B cell (primary cell): ENCODE data around the gene CYB5RL. TPM values are rescaled to one million over a fixed set of nuclear protein-coding genes. Genes with fewer than 3 reads are reported as not detected.

Source experiments
- ATAC-seq: fragments of 200-7000 bp; cut with Tn5 transposase; one replicate; pipeline ENCODE4 v1.10.0; 2021; ENCODE audit warnings: low read depth, mild to moderate bottlenecking, moderate number of reproducible peaks, moderate library complexity
- CTCF ChIA-PET: fragments of 350-600 bp; sonication (Branson Sonifier 250); formaldehyde crosslinking; loops from one replicate; lab custom pipeline; 2021; ENCODE audit warnings: antibody characterized with exemption, inconsistent platforms; lab: Charles Lee
- POLR2A ChIA-PET: fragments of 350-600 bp; sonication (Branson Sonifier 250); formaldehyde crosslinking; loops from one replicate; lab custom pipeline; 2021; ENCODE audit warnings: antibody characterized with exemption; lab: Charles Lee
- DNase-seq: peaks from one replicate; pipeline ENCODE4 v3.0.0; 2013
- H2AFZ ChIP-seq: 2 replicates; pipeline ENCODE4 v1.6.1; 2012; ENCODE audit warnings: mild to moderate bottlenecking, low read depth, low read length; ENCODE audit not compliant: insufficient read depth, poor library complexity, severe bottlenecking
- H3K27ac ChIP-seq, 2 donors: 1 replicate in 1 of 2; 2 replicates in 1 of 2; pipeline ENCODE4 v1.5.1; 2012 to 2013; ENCODE audit warnings: low read length in 2 of 2, mild to moderate bottlenecking in 2 of 2, moderate library complexity in 1 of 2
- H3K27me3 ChIP-seq, 4 experiments: fragments of 200-600 bp in 1 of 4; sonication (generic) in 1 of 4; replicated peaks in 1 of 4; 1 replicate in 2 of 4; 2 replicates in 2 of 4; pipeline versions ENCODE4 v1.6.1 to v1.7.0; 2013 to 2016; ENCODE audit warnings: low read length in 3 of 4, mild to moderate bottlenecking in 2 of 4, mixed read lengths in 1 of 4, moderate library complexity in 1 of 4; ENCODE audit not compliant: insufficient read depth in 4 of 4, control insufficient read depth in 3 of 4; ENCODE audit errors: control extremely low read depth in 1 of 4
- H3K36me3 ChIP-seq, 2 experiments: replicated peaks in 1 of 2; 1 replicate in 1 of 2; 2 replicates in 1 of 2; pipeline versions ENCODE4 v1.6.1 to v1.7.1; 2013; ENCODE audit warnings: low read length in 1 of 2; ENCODE audit not compliant: insufficient read depth in 2 of 2, control insufficient read depth in 1 of 2; ENCODE audit errors: control extremely low read depth in 1 of 2, extremely low read depth in 1 of 2
- H3K4me1 ChIP-seq, 2 donors: fragments of 200-600 bp in 1 of 2; sonication (generic) in 1 of 2; 1 replicate in 1 of 2; 2 replicates in 1 of 2; pipeline versions ENCODE4 v1.5.1 to v1.6.1; 2013 to 2017; ENCODE audit warnings: low read length in 2 of 2; ENCODE audit not compliant: control insufficient read depth in 2 of 2, insufficient read depth in 2 of 2
- H3K4me2 ChIP-seq: replicated peaks from 2 replicates; pipeline ENCODE3; 2012; ENCODE audit warnings: mild to moderate bottlenecking, low read depth, low read length; ENCODE audit not compliant: poor library complexity, severe bottlenecking
- H3K4me3 ChIP-seq, 5 experiments: fragments of 200-600 bp in 1 of 5; sonication (generic) in 1 of 5; 1 replicate in 3 of 5; 2 replicates in 2 of 5; pipeline versions ENCODE4 v1.5.1 to v1.7.0; 2011 to 2016; ENCODE audit warnings: low read length in 4 of 5, mild to moderate bottlenecking in 4 of 5, low read depth in 2 of 5, control low read depth in 1 of 5, moderate library complexity in 1 of 5; ENCODE audit not compliant: insufficient read depth in 1 of 5; ENCODE audit errors: control extremely low read depth in 1 of 5, extremely low read depth in 1 of 5
- H3K79me2 ChIP-seq: fragments of 200-600 bp; sonication (generic); one replicate; pipeline ENCODE4 v1.6.0; 2016; ENCODE audit warnings: low read length; ENCODE audit not compliant: control insufficient read depth, insufficient read depth
- H3K9ac ChIP-seq: fragments of 200-600 bp; sonication (generic); 2 replicates; pipeline ENCODE4 v1.6.1; 2017; ENCODE audit warnings: mild to moderate bottlenecking, low read length, moderate library complexity
- H3K9me3 ChIP-seq, 3 donors: one replicate each; pipeline versions ENCODE4 v1.6.1 to v1.7.1; 2013; ENCODE audit warnings: low read length in 2 of 3; ENCODE audit not compliant: control insufficient read depth in 2 of 3, insufficient read depth in 1 of 3; ENCODE audit errors: control extremely low read depth in 1 of 3
- H4K20me1 ChIP-seq: 2 replicates; pipeline ENCODE4 v1.6.0; 2012; ENCODE audit warnings: mild to moderate bottlenecking, low read length; ENCODE audit not compliant: insufficient read depth, control insufficient read depth, poor library complexity, severe bottlenecking
- H3K27ac Mint-ChIP-seq: one replicate; pipeline ENCODE4 v1.8.0; 2021; ENCODE audit warnings: mixed read lengths
- H3K27me3 Mint-ChIP-seq: one replicate; pipeline ENCODE4 v1.8.0; 2021; ENCODE audit warnings: mixed read lengths
- H3K4me1 Mint-ChIP-seq: one replicate; pipeline ENCODE4 v1.8.0; 2021; ENCODE audit warnings: mixed read lengths
- H3K4me3 Mint-ChIP-seq: one replicate; pipeline ENCODE4 v1.8.0; 2021; ENCODE audit warnings: mixed read lengths
- H3K9me3 Mint-ChIP-seq: one replicate; pipeline ENCODE4 v1.8.0; 2022; ENCODE audit warnings: mixed read lengths; ENCODE audit not compliant: insufficient read depth
- CTCF ChIP-seq: fragments of 200-600 bp; IDR thresholded peaks from one replicate; pipeline ENCODE4 v1.8.0; 2022; ENCODE audit warnings: antibody characterized with exemption, mild to moderate bottlenecking
- EZH2 ChIP-seq: IDR thresholded peaks from 2 replicates; pipeline ENCODE4 v1.6.1; 2012; ENCODE audit warnings: borderline replicate concordance, low read depth, mild to moderate bottlenecking, moderate library complexity, low read length; ENCODE audit not compliant: insufficient read depth, poor library complexity, severe bottlenecking
- WGBS: methylation state at CpG from one replicate; pipeline ENCODE4 v1.1.5; 2013; ENCODE audit warnings: missing lambda C conversion rate; ENCODE audit not compliant: insufficient coverage; 5-methylcytosine and 5-hydroxymethylcytosine counted together
- intact Hi-C: fragments of 100-400 bp; cut with micrococcal nuclease; formaldehyde crosslinking; loops from one replicate; pipeline ENCODE4 v1.10.0; 2022
- polyA plus RNA-seq: library from polyadenylated mRNA; depleted of rRNA; stranded (reverse); fragments of >200 nt; gene quantifications from 2 replicates; pipeline ENCODE4 v1.2.3, GENCODE V29; 2012
- total RNA-seq, 2 donors: library from RNA; stranded (reverse); fragments of 120-200 nt in 1 of 2; gene quantifications; 1 replicate in 1 of 2; 2 replicates in 1 of 2; pipeline versions ENCODE4 v1.2.3 to v1.2.4, GENCODE V29; 2013 to 2022

The CYB5RL gene
- total and polyA plus RNA-seq, 2 donors (not counting 1 experiment from before 2014, with no cell fraction given) = 7.9 to 12.4 TPM

DNA sequence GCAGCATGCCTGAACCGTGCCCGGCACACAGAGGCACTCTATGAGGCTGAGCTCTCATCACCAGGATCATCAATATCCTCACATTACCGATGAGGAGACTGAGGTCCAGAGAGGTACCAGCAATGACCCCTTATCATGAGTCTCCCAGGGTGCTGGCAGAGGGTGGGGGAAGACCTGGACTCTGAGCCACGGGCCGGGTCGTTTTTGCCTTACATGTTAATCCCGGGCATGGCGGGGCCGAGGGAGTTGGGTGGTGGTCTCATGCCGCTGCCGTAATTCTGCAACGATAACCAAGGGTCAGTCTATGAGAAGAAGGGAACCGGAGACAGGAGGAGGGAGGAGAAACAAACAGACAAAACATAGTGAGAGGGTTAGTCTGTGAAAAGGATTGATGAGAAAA is 43.2 kb upstream of the CYB5RL start:
- Histone ChIP-seq H3K79me2 (no peaks in the 10 kb centered on the region), H3K4me3 (no peak overlapping the region), H3K27me3 (no peaks in the 10 kb centered on the region), H3K4me2 (no peak overlapping the region), H3K9ac (no peak overlapping the region), H4K20me1 (no peaks in the 10 kb centered on the region), H3K9me3 (no peaks in the 10 kb centered on the region), H2AFZ (no peak overlapping the region), H3K4me1 (no peaks in the 10 kb centered on the region), H3K27ac (no peak overlapping the region), H3K36me3 (peaks cover 0 to 9% of the 10 kb centered on the region in 2 experiments)
- ATAC-seq (no peak), DNase-seq (no peak)
- H3K9me3 Mint-ChIP-seq = no peaks in the 10 kb centered on the region
- intact Hi-C loops = no loop called here
- CTCF ChIA-PET = no interaction called here
- no peaks in the 10 kb centered on the region for H3K27me3 Mint-ChIP-seq
- WGBS = 98% methylated on average over 6 of the region's 13 CpGs
- no peaks in the 10 kb centered on the region for H3K4me1 Mint-ChIP-seq
- no peak overlapping the region for H3K27ac Mint-ChIP-seq
- TF ChIP-seq EZH2 = no peak
- no peak for TF ChIP-seq CTCF
- POLR2A ChIA-PET = no interaction called here
- no peak overlapping the region for H3K4me3 Mint-ChIP-seq

DNA sequence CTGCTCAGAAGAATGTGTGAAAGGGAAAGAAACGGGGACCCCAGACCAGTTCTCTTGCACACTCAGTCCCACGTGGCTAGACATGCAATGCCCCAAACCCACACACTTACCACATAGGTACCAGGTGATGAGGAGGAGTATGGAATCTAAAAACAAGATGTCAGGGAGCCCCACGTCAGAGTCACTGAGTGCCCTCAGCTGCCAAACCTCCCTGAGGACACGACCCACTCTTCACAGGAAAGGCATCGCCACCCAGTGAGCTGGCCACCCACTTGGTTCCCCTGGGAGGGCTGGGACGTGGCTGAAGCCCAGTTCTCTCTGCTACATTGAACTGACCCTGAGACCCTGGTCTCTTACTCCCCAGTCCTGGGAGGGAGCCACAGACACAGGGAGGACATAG is 41.5 kb upstream of the CYB5RL start:
- CTCF ChIA-PET = no interaction called here
- Mint-ChIP-seq H3K27ac (no peak overlapping the region), H3K9me3 (no peaks in the 10 kb centered on the region), H3K4me1 (no peaks in the 10 kb centered on the region), H3K27me3 (no peaks in the 10 kb centered on the region), H3K4me3 (no peak overlapping the region)
- DNase-seq (no peak), ATAC-seq (no peak)
- no peaks in the 10 kb centered on the region for H4K20me1 ChIP-seq
- H3K36me3 ChIP-seq = peaks cover 0 to 9% of the 10 kb centered on the region in 2 experiments
- no peak overlapping the region for H3K27ac ChIP-seq
- H3K4me3 ChIP-seq = no peak overlapping the region
- H3K79me2 ChIP-seq = no peaks in the 10 kb centered on the region
- no peaks in the 10 kb centered on the region for H3K27me3 ChIP-seq
- POLR2A ChIA-PET = no interaction called here
- no peak overlapping the region for H3K4me2 ChIP-seq
- WGBS = 80% methylated on average over 4 of the region's 6 CpGs
- H3K9ac ChIP-seq = no peak overlapping the region
- H2AFZ ChIP-seq = no peak overlapping the region
- no peaks in the 10 kb centered on the region for H3K4me1 ChIP-seq
- TF ChIP-seq CTCF (no peak), EZH2 (no peak)
- no peaks in the 10 kb centered on the region for H3K9me3 ChIP-seq
- intact Hi-C loops = no loop called here
